ENCODE data around the gene CYB5R2. TPM values are rescaled to one million over a fixed set of nuclear protein-coding genes. Genes with fewer than 3 reads are reported as not detected.

CYB5R2 gene
- total and polyA plus RNA-seq, 2 donors (not counting 1 experiment from before 2014, with no cell fraction given): 1.4 to 4.8 TPM

GRCh38 chr11:7648264-7648663, 25.0 kb downstream of the CYB5R2 start:
- H3K4me2 ChIP-seq (replicated peaks; ENCODE audit: low read depth, low read length, poor library complexity, severe bottlenecking): no peak overlapping the region
- Mint-ChIP-seq H3K4me1 (no peaks in the 10 kb centered on the region), H3K9me3 (ENCODE audit: insufficient read depth) (no peaks in the 10 kb centered on the region), H3K27me3 (no peaks in the 10 kb centered on the region), H3K27ac (no peak overlapping the region), H3K4me3 (no peak overlapping the region)
- peaks cover 0 to 70% of the 10 kb centered on the region in 2 experiments for H3K36me3 ChIP-seq (replicated peaks in 1 of 2; ENCODE audit: control extremely low read depth in 1 of 2, control insufficient read depth in 1 of 2, extremely low read depth in 1 of 2, insufficient read depth in 2 of 2, low read length in 1 of 2)
- H2AFZ ChIP-seq (ENCODE audit: insufficient read depth, low read depth, low read length, poor library complexity, severe bottlenecking): no peak overlapping the region
- H3K9ac ChIP-seq (ENCODE audit: low read length): no peak overlapping the region
- ATAC-seq (ENCODE audit: low read depth): no peak
- DNase-seq: no peak
- no peaks in the 10 kb centered on the region for H3K27me3 ChIP-seq (replicated peaks in 1 of 4; ENCODE audit: control extremely low read depth in 1 of 4, control insufficient read depth in 3 of 4, insufficient read depth in 4 of 4, low read length in 3 of 4)
- H3K4me1 ChIP-seq (ENCODE audit: control insufficient read depth in 2 of 2, insufficient read depth in 2 of 2, low read length in 2 of 2): no peaks in the 10 kb centered on the region
- no peak overlapping the region for H3K4me3 ChIP-seq (ENCODE audit: control extremely low read depth in 1 of 5, extremely low read depth in 1 of 5, insufficient read depth in 1 of 5, low read depth in 2 of 5, low read length in 4 of 5)
- no peaks in the 10 kb centered on the region for H3K79me2 ChIP-seq (ENCODE audit: control insufficient read depth, insufficient read depth, low read length)
- ChIA-PET POLR2A (no interaction called here), CTCF (interaction anchor here (2.1 kb wide), 1 partner anchor 9 kb away, joined by 5 read pairs; no protein-coding TSS in a partner anchor)
- intact Hi-C loops (cut with micrococcal nuclease): no loop called here
- WGBS (ENCODE audit: insufficient coverage): 100% methylated on average over 1 of the region's 3 CpGs
- TF ChIP-seq, protein P1, sequence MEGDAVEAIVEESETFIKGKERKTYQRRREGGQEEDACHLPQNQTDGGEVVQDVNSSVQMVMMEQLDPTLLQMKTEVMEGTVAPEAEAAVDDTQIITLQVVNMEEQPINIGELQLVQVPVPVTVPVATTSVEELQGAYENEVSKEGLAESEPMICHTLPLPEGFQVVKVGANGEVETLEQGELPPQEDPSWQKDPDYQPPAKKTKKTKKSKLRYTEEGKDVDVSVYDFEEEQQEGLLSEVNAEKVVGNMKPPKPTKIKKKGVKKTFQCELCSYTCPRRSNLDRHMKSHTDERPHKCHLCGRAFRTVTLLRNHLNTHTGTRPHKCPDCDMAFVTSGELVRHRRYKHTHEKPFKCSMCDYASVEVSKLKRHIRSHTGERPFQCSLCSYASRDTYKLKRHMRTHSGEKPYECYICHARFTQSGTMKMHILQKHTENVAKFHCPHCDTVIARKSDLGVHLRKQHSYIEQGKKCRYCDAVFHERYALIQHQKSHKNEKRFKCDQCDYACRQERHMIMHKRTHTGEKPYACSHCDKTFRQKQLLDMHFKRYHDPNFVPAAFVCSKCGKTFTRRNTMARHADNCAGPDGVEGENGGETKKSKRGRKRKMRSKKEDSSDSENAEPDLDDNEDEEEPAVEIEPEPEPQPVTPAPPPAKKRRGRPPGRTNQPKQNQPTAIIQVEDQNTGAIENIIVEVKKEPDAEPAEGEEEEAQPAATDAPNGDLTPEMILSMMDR (IDR thresholded peaks at IDR 0.05): no peak
- no peak for TF ChIP-seq EZH2 (IDR thresholded peaks at IDR 0.05; ENCODE audit: borderline replicate concordance, insufficient read depth, low read depth, low read length, poor library complexity, severe bottlenecking)
- H3K27ac ChIP-seq (ENCODE audit: low read length in 2 of 2): no peak overlapping the region
- no peaks in the 10 kb centered on the region for H4K20me1 ChIP-seq (ENCODE audit: control insufficient read depth, insufficient read depth, low read length, poor library complexity, severe bottlenecking)
- no peaks in the 10 kb centered on the region for H3K9me3 ChIP-seq (ENCODE audit: control extremely low read depth in 1 of 3, control insufficient read depth in 2 of 3, insufficient read depth in 1 of 3, low read length in 2 of 3)

DNA sequence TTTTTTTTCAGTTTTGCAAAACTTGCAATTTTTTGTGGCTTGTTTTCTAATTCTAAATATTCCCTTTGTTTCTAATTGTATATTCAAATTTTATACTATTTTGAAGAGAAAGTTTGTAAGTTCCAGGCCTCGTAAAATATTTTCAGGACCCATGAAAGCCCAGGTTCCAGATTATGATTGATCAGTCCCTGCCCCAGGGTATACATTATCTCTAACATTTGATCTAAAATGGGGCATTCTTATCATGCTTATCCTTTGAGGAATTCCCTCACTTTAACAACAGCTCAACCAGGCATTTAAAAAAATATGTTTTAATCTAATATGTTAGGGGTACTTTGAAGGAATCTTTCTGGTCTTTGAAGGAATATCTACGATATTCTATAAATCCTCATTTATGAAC, 26.4 kb downstream of the CYB5R2 start:
- H2AFZ ChIP-seq (ENCODE audit: insufficient read depth, low read depth, low read length, poor library complexity, severe bottlenecking): no peak overlapping the region
- WGBS (ENCODE audit: insufficient coverage): no CpG with 5 or more reads among the region's 2 CpGs
- H3K4me1 Mint-ChIP-seq: no peaks in the 10 kb centered on the region
- no peaks in the 10 kb centered on the region for H3K9me3 ChIP-seq (ENCODE audit: control extremely low read depth in 1 of 3, control insufficient read depth in 2 of 3, insufficient read depth in 1 of 3, low read length in 2 of 3)
- H3K4me1 ChIP-seq (ENCODE audit: control insufficient read depth in 2 of 2, insufficient read depth in 2 of 2, low read length in 2 of 2): no peaks in the 10 kb centered on the region
- no peak overlapping the region for H3K4me2 ChIP-seq (replicated peaks; ENCODE audit: low read depth, low read length, poor library complexity, severe bottlenecking)
- intact Hi-C loops (cut with micrococcal nuclease): no loop called here
- H3K4me3 ChIP-seq (ENCODE audit: control extremely low read depth in 1 of 5, extremely low read depth in 1 of 5, insufficient read depth in 1 of 5, low read depth in 2 of 5, low read length in 4 of 5): no peak overlapping the region
- TF ChIP-seq, protein P1 (IDR thresholded peaks at IDR 0.05): no peak
- TF ChIP-seq EZH2 (IDR thresholded peaks at IDR 0.05; ENCODE audit: borderline replicate concordance, insufficient read depth, low read depth, low read length, poor library complexity, severe bottlenecking): no peak
- ChIA-PET POLR2A (no interaction called here), CTCF (interaction anchor here (0.8 to 2.1 kb wide), 2 partner anchors 10 to 47 kb away, joined by 3 to 5 read pairs; no protein-coding TSS in a partner anchor)
- H3K79me2 ChIP-seq (ENCODE audit: control insufficient read depth, insufficient read depth, low read length): no peaks in the 10 kb centered on the region
- H4K20me1 ChIP-seq (ENCODE audit: control insufficient read depth, insufficient read depth, low read length, poor library complexity, severe bottlenecking): no peaks in the 10 kb centered on the region
- no peak for DNase-seq
- no peaks in the 10 kb centered on the region for H3K27me3 Mint-ChIP-seq
- no peak overlapping the region for H3K27ac Mint-ChIP-seq
- no peak overlapping the region for H3K27ac ChIP-seq (ENCODE audit: low read length in 2 of 2)
- no peak for ATAC-seq (ENCODE audit: low read depth)
- no peaks in the 10 kb centered on the region for H3K9me3 Mint-ChIP-seq (ENCODE audit: insufficient read depth)
- H3K9ac ChIP-seq (ENCODE audit: low read length): no peak overlapping the region
- H3K27me3 ChIP-seq (replicated peaks in 1 of 4; ENCODE audit: control extremely low read depth in 1 of 4, control insufficient read depth in 3 of 4, insufficient read depth in 4 of 4, low read length in 3 of 4): no peaks in the 10 kb centered on the region
- H3K36me3 ChIP-seq (replicated peaks in 1 of 2; ENCODE audit: control extremely low read depth in 1 of 2, control insufficient read depth in 1 of 2, extremely low read depth in 1 of 2, insufficient read depth in 2 of 2, low read length in 1 of 2): peaks cover 0 to 67% of the 10 kb centered on the region in 2 experiments
- no peak overlapping the region for H3K4me3 Mint-ChIP-seq
